ENCODE results near the gene ATP8A2. TPM values are rescaled to one million over a fixed set of nuclear protein-coding genes. Genes with fewer than 3 reads are reported as not detected.

Gene ATP8A2
- total and polyA plus RNA-seq, 2 of the 4 experiments (the other 2 are of a cell fraction), result 0.02 to 0.18 TPM

DNA sequence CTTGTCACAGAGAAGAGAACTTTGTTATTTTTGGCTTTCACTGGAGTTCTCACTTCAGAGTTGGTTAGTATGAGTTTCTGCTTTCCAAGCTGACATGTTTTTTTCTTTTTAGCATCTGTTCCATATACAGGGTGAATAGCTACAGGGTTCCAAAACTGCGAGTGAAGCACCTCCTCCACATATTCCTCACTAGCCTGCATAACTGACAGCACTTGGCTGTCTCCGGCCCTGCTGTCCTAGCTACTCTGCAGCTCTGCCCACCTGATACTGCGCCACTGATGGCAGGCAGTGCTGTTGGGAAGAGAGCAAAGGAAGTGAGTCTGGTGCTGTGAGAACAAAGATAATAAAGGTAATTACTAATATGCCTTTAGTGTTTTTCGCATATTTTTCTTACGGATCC lies 6.8 kb downstream of the ATP8A2 start:
- dilution Hi-C loops (cut with HindIII; ENCODE audit: low sequenced_read_pairs, unreplicated experiment) (no loop called here), in situ Hi-C loops (cut with MboI; ENCODE audit: low sequenced_read_pairs) (loop anchor here (10.0 to 25.0 kb wide), 2 partner anchors 144 to 291 kb away; partner anchors contain the start of gene PABPC3), intact Hi-C loops (cut with micrococcal nuclease) (no loop called here)
- Histone ChIP-seq H3K4ac (ENCODE audit: low read depth, low read length) (no peak overlapping the region), H3K27me3 (ENCODE audit: control insufficient read depth, insufficient read depth, low read length) (peaks cover 19% of the 10 kb centered on the region), H2BK5ac (ENCODE audit: low read depth, low read length, poor library complexity, severe bottlenecking) (no peak overlapping the region), H4K91ac (ENCODE audit: insufficient read depth, low read depth, low read length) (no peak overlapping the region), H3K4me1 (ENCODE audit: control insufficient read depth, insufficient read depth, low read length) (no peaks in the 10 kb centered on the region), H3K79me1 (ENCODE audit: low read depth in 1 of 2, low read length in 2 of 2) (no peaks in the 10 kb centered on the region), H2BK15ac (ENCODE audit: low read depth, low read length) (no peak overlapping the region), H2BK120ac (ENCODE audit: low read depth, low read length) (no peak overlapping the region), H2AK9ac (replicated peaks; ENCODE audit: low read depth, low read length, poor library complexity) (no peak overlapping the region), H4K20me1 (ENCODE audit: insufficient read depth, low read length) (no peaks in the 10 kb centered on the region), H3K36me3 (ENCODE audit: control insufficient read depth, insufficient read depth, low read length) (no peaks in the 10 kb centered on the region), H3K27ac (ENCODE audit: insufficient read depth, low read length) (no peak overlapping the region), H3K56ac (ENCODE audit: extremely low read depth, insufficient read depth, low read length) (no peak overlapping the region), H3K18ac (ENCODE audit: low read depth, low read length) (no peak overlapping the region), H4K8ac (ENCODE audit: low read depth in 2 of 2, low read length in 2 of 2) (no peak overlapping the region), H2BK20ac (ENCODE audit: low read depth, low read length) (no peak overlapping the region), H3K9me3 (ENCODE audit: control insufficient read depth, insufficient read depth, low read length) (no peaks in the 10 kb centered on the region), H3K9ac (ENCODE audit: low read depth, low read length) (no peak overlapping the region), H3K4me3 (ENCODE audit: insufficient read depth, low read depth, low read length) (no peak overlapping the region), H2AFZ (replicated peaks; ENCODE audit: low read length, poor library complexity) (no peak overlapping the region), H3K9me1 (ENCODE audit: insufficient read depth, low read length) (no peaks in the 10 kb centered on the region), H4K5ac (ENCODE audit: low read depth, low read length) (no peak overlapping the region), H3K14ac (replicated peaks; ENCODE audit: low read depth, low read length) (no peak overlapping the region), H3K23ac (ENCODE audit: low read depth, low read length) (no peak overlapping the region), H3K4me2 (ENCODE audit: low read depth, low read length) (no peak overlapping the region), H2AK5ac (ENCODE audit: low read depth, low read length) (no peak overlapping the region)
- WGBS, 2 experiments (ENCODE audit: extremely low coverage in 2 of 2, insufficient read length in 1 of 2), result no CpG with 5 or more reads among the region's 5 CpGs
- no peak for DNase-seq
- ChIA-PET CTCF (interaction anchor here (0.6 kb wide), 1 partner anchor 85 kb away, joined by 3 read pairs; no protein-coding TSS in a partner anchor), POLR2A (ENCODE audit: unreplicated experiment) (no interaction called here)
- no peak for ATAC-seq (ENCODE audit: low read depth)
- TF ChIP-seq NFE2L2 (IDR thresholded peaks at IDR 0.05; ENCODE audit: low read depth, low read length) (no peak), MAFK (IDR thresholded peaks at IDR 0.05; ENCODE audit: low read depth, low read length) (no peak)
- no TSS peak for BruUV-seq (replicated peaks)
